Measurements from ENCODE around the gene ZDHHC11. TPM values are rescaled to one million over a fixed set of nuclear protein-coding genes. Genes with fewer than 3 reads are reported as not detected.
"Not testable (repeated sequence)": the region's sequence is repeated elsewhere in the genome, so short reads cannot be mapped to it uniquely, and the experiment has no call there.

ZDHHC11 gene
- polyA plus RNA-seq, 1 donor (not counting 4 experiments of a cell fraction or from before 2014, with no cell fraction given): 0.33 TPM

DNA sequence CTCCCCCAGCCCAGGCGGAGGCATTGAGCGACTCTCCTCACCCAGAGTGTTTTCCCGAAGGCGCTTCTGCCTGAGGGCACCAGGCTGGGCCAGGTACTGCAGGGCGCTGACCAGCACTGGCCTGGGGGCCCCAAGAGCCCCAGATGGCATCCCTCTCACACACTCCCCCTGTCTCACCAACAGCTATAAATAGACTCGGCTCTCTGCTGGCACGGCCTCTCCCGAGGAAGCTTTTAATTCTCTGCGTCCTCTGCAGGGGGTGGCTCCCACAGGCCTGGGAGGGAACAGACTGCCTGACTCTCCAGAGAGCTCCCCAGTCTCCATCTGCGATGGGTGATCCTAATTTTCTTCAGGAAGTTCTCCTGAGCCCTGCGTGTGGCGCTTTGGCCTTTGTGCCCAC, 68.4 kb downstream of the ZDHHC11 start:
- H3K36me3 ChIP-seq (ENCODE audit: control insufficient read depth in 2 of 2, extremely low read depth in 1 of 2, insufficient read depth in 2 of 2, low read length in 2 of 2); H4K20me1 ChIP-seq (ENCODE audit: control insufficient read depth, extremely low read depth, insufficient read depth, low read length); H3K79me2 ChIP-seq (ENCODE audit: control insufficient read depth, insufficient read depth, low read length); H3K27me3 ChIP-seq (ENCODE audit: control insufficient read depth, extremely low read depth, insufficient read depth, low read length); H3K4me2 ChIP-seq (ENCODE audit: control insufficient read depth, extremely low read depth, insufficient read depth, low read depth, low read length); DNase-seq (ENCODE audit: low read depth, low spot score); H3K27ac ChIP-seq (ENCODE audit: control insufficient read depth, insufficient read depth, low read length); H2AFZ ChIP-seq (ENCODE audit: control insufficient read depth, low read length); H3K9ac ChIP-seq (ENCODE audit: control insufficient read depth, extremely low read depth, insufficient read depth, low read length); H3K9me3 ChIP-seq (ENCODE audit: control insufficient read depth, low read depth, low read length); FAIRE-seq; H3K4me1 ChIP-seq (ENCODE audit: control insufficient read depth, extremely low read depth, insufficient read depth, low read length); dilution Hi-C loops (cut with MboI; ENCODE audit: extremely low pct_ligation_motif_present, low sequenced_read_pairs); H3K9me1 ChIP-seq (ENCODE audit: control insufficient read depth, extremely low read depth, insufficient read depth, low read length); H3K4me3 ChIP-seq (ENCODE audit: control insufficient read depth in 2 of 3, extremely low read depth in 1 of 3, insufficient read depth in 2 of 3, low read depth in 1 of 3, low read length in 3 of 3): not testable (repeated sequence)

DNA sequence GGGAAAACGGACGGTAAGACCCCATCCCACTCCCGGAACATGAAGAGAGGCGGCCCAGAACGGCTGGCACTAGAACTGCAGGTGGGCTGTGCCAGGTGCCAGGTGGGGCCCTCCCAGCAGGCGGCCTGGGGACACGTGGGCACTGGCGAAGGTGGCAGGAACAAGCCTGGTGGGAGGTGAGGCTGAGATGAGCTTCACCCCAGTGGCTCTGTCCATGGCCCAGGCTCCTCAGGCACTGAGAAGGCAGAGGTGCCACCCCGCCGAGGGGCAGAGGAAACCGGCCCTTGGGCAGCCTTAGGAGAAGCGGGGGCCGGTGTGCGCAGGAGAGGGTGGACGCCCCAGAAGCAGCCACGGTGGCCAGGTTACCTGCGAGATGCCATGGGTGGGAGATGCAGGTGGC, 70.2 kb downstream of the ZDHHC11 start:
- dilution Hi-C loops (cut with MboI; ENCODE audit: extremely low pct_ligation_motif_present, low sequenced_read_pairs); H3K4me2 ChIP-seq (ENCODE audit: control insufficient read depth, extremely low read depth, insufficient read depth, low read depth, low read length); FAIRE-seq; H3K9me3 ChIP-seq (ENCODE audit: control insufficient read depth, low read depth, low read length); H3K9me1 ChIP-seq (ENCODE audit: control insufficient read depth, extremely low read depth, insufficient read depth, low read length); H4K20me1 ChIP-seq (ENCODE audit: control insufficient read depth, extremely low read depth, insufficient read depth, low read length); H3K4me1 ChIP-seq (ENCODE audit: control insufficient read depth, extremely low read depth, insufficient read depth, low read length); DNase-seq (ENCODE audit: low read depth, low spot score); H3K27ac ChIP-seq (ENCODE audit: control insufficient read depth, insufficient read depth, low read length); H2AFZ ChIP-seq (ENCODE audit: control insufficient read depth, low read length); H3K79me2 ChIP-seq (ENCODE audit: control insufficient read depth, insufficient read depth, low read length); H3K36me3 ChIP-seq (ENCODE audit: control insufficient read depth in 2 of 2, extremely low read depth in 1 of 2, insufficient read depth in 2 of 2, low read length in 2 of 2); H3K4me3 ChIP-seq (ENCODE audit: control insufficient read depth in 2 of 3, extremely low read depth in 1 of 3, insufficient read depth in 2 of 3, low read depth in 1 of 3, low read length in 3 of 3); H3K9ac ChIP-seq (ENCODE audit: control insufficient read depth, extremely low read depth, insufficient read depth, low read length): not testable (repeated sequence)
- peaks cover 14% of the 10 kb centered on the region for H3K27me3 ChIP-seq (ENCODE audit: control insufficient read depth, extremely low read depth, insufficient read depth, low read length)

DNA sequence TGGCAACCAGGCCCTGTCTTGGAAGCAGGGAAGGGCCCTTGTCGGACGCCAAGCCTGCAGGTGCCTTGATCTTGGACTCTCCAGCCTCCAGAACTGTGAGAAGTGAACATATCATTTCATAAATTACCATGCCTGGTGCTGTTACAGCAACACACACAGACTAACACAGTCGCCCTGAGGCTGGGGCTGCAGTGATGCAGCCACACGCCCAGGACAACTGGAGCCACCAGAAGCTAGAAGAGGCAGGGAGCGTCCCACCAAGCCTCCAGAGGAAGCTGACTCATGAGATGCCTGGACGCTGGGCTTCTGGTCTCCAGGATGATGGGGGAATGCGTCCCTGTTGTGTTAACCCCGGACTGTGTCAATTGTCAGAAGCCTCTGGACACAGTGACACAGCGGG, 71.8 kb downstream of the ZDHHC11 start:
- H3K27me3 ChIP-seq (ENCODE audit: control insufficient read depth, extremely low read depth, insufficient read depth, low read length); H3K4me3 ChIP-seq (ENCODE audit: control insufficient read depth in 2 of 3, extremely low read depth in 1 of 3, insufficient read depth in 2 of 3, low read depth in 1 of 3, low read length in 3 of 3); H3K4me2 ChIP-seq (ENCODE audit: control insufficient read depth, extremely low read depth, insufficient read depth, low read depth, low read length); H3K9ac ChIP-seq (ENCODE audit: control insufficient read depth, extremely low read depth, insufficient read depth, low read length); H4K20me1 ChIP-seq (ENCODE audit: control insufficient read depth, extremely low read depth, insufficient read depth, low read length); H2AFZ ChIP-seq (ENCODE audit: control insufficient read depth, low read length); H3K27ac ChIP-seq (ENCODE audit: control insufficient read depth, insufficient read depth, low read length); FAIRE-seq; dilution Hi-C loops (cut with MboI; ENCODE audit: extremely low pct_ligation_motif_present, low sequenced_read_pairs); H3K9me1 ChIP-seq (ENCODE audit: control insufficient read depth, extremely low read depth, insufficient read depth, low read length); H3K9me3 ChIP-seq (ENCODE audit: control insufficient read depth, low read depth, low read length); H3K4me1 ChIP-seq (ENCODE audit: control insufficient read depth, extremely low read depth, insufficient read depth, low read length); H3K36me3 ChIP-seq (ENCODE audit: control insufficient read depth in 2 of 2, extremely low read depth in 1 of 2, insufficient read depth in 2 of 2, low read length in 2 of 2); H3K79me2 ChIP-seq (ENCODE audit: control insufficient read depth, insufficient read depth, low read length); DNase-seq (ENCODE audit: low read depth, low spot score): not testable (repeated sequence)

DNA sequence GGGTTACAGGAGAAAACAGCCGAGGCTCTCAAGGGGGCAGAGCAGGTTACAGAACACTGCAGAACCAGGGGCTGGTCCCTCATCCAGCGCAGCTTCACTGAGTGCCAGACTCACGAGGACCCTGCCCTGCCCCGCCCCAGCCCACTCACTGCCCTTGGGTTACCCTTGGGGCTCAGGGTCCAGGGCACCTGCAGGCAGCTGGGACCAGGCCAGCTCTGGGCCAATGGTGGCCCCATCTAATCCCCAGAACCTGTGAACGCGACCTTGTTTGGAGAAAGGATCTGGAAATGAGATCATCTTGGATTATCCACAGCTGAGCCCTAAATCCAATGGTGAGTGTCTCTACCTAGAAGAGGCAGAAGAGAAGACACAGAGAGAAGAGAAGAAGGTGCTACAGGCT, 72.4 kb downstream of the ZDHHC11 start:
- H3K9me3 ChIP-seq (ENCODE audit: control insufficient read depth, low read depth, low read length); H2AFZ ChIP-seq (ENCODE audit: control insufficient read depth, low read length); FAIRE-seq; H3K4me2 ChIP-seq (ENCODE audit: control insufficient read depth, extremely low read depth, insufficient read depth, low read depth, low read length); H3K27ac ChIP-seq (ENCODE audit: control insufficient read depth, insufficient read depth, low read length); H3K9me1 ChIP-seq (ENCODE audit: control insufficient read depth, extremely low read depth, insufficient read depth, low read length); dilution Hi-C loops (cut with MboI; ENCODE audit: extremely low pct_ligation_motif_present, low sequenced_read_pairs); H3K4me3 ChIP-seq (ENCODE audit: control insufficient read depth in 2 of 3, extremely low read depth in 1 of 3, insufficient read depth in 2 of 3, low read depth in 1 of 3, low read length in 3 of 3); H3K79me2 ChIP-seq (ENCODE audit: control insufficient read depth, insufficient read depth, low read length); DNase-seq (ENCODE audit: low read depth, low spot score); H3K36me3 ChIP-seq (ENCODE audit: control insufficient read depth in 2 of 2, extremely low read depth in 1 of 2, insufficient read depth in 2 of 2, low read length in 2 of 2); H3K4me1 ChIP-seq (ENCODE audit: control insufficient read depth, extremely low read depth, insufficient read depth, low read length); H3K9ac ChIP-seq (ENCODE audit: control insufficient read depth, extremely low read depth, insufficient read depth, low read length); H4K20me1 ChIP-seq (ENCODE audit: control insufficient read depth, extremely low read depth, insufficient read depth, low read length); H3K27me3 ChIP-seq (ENCODE audit: control insufficient read depth, extremely low read depth, insufficient read depth, low read length): not testable (repeated sequence)

All from keratinocyte (primary cell).